SK-N-SH treated with all-trans-retinoic acid at 6 μM for 48 hours (cell line): ENCODE data around the gene OR9Q1.

Experiments
- ATAC-seq: fragments of 200-7000 bp; cut with Tn5 transposase; 3 replicates; pipeline ENCODE4 v1.9.1; 2020; ENCODE audit warnings: mild to moderate bottlenecking, moderate library complexity
- BACH2 ChIP-seq: fragments of 250-450 bp; sonication (Bioruptor Pico); IDR thresholded peaks from 2 replicates; pipeline ENCODE4 v1.9.0; 2021; ENCODE audit warnings: mild to moderate bottlenecking, borderline replicate concordance
- CSDC2 ChIP-seq: fragments of 250-450 bp; sonication (Bioruptor Pico); IDR thresholded peaks from 2 replicates; pipeline ENCODE4 v1.5.0; 2020; ENCODE audit warnings: mild to moderate bottlenecking, moderate library complexity
- ESRRG ChIP-seq: fragments of 250-450 bp; sonication (Bioruptor Pico); IDR thresholded peaks from 2 replicates; pipeline ENCODE4 v1.6.1; 2021; ENCODE audit warnings: mild to moderate bottlenecking
- GLIS3 ChIP-seq: fragments of 250-450 bp; sonication (Bioruptor Pico); IDR thresholded peaks from 2 replicates; pipeline ENCODE4 v1.5.0; 2020; ENCODE audit warnings: mild to moderate bottlenecking, moderate library complexity
- ISL1 ChIP-seq: fragments of 250-450 bp; sonication (Bioruptor Pico); IDR thresholded peaks from 2 replicates; pipeline ENCODE4 v2.1.2; 2022; ENCODE audit warnings: mild to moderate bottlenecking, moderate library complexity
- OSR1 ChIP-seq: fragments of 250-450 bp; sonication (Bioruptor Pico); IDR thresholded peaks from 2 replicates; pipeline ENCODE4 v1.8.0; 2022; ENCODE audit warnings: moderate library complexity, mild to moderate bottlenecking, inconsistent platforms
- POU6F1 ChIP-seq: fragments of 250-450 bp; sonication (Bioruptor Pico); IDR thresholded peaks from 2 replicates; pipeline ENCODE4 v1.8.0; 2021; ENCODE audit warnings: low read depth, mild to moderate bottlenecking, moderate library complexity, borderline replicate concordance
- PPARA ChIP-seq: fragments of 250-450 bp; sonication (Bioruptor Pico); IDR thresholded peaks from 2 replicates; pipeline ENCODE4 v1.5.0; 2020; ENCODE audit warnings: mild to moderate bottlenecking, borderline replicate concordance
- RARB ChIP-seq: fragments of 250-450 bp; sonication (Bioruptor Pico); IDR thresholded peaks from 2 replicates; pipeline ENCODE4 v1.8.0; 2021; ENCODE audit warnings: mild to moderate bottlenecking, moderate library complexity
- SNAI2 ChIP-seq: fragments of 250-450 bp; sonication (Bioruptor Pico); IDR thresholded peaks from 2 replicates; pipeline ENCODE4 v1.5.0; 2020; ENCODE audit warnings: mild to moderate bottlenecking, moderate library complexity
- TCF4 ChIP-seq: fragments of 250-450 bp; sonication (Bioruptor Pico); IDR thresholded peaks from 2 replicates; pipeline ENCODE4 v1.8.0; 2021; ENCODE audit warnings: mild to moderate bottlenecking, moderate library complexity, borderline replicate concordance
- TOX ChIP-seq: fragments of 250-450 bp; sonication (Bioruptor Pico); IDR thresholded peaks from 2 replicates; pipeline ENCODE4 v1.8.0; 2021; ENCODE audit warnings: mild to moderate bottlenecking, moderate library complexity, borderline replicate concordance
- TSHZ2 ChIP-seq: fragments of 250-450 bp; sonication (Bioruptor Pico); IDR thresholded peaks from 2 replicates; pipeline ENCODE4 v1.5.0; 2020; ENCODE audit warnings: mild to moderate bottlenecking, moderate library complexity
- ZC3H10 ChIP-seq: fragments of 250-450 bp; sonication (Bioruptor Pico); IDR thresholded peaks from 2 replicates; pipeline ENCODE4 v1.5.1; 2021; ENCODE audit warnings: mild to moderate bottlenecking, moderate library complexity
- ZFP3 ChIP-seq: fragments of 250-450 bp; sonication (Bioruptor Pico); IDR thresholded peaks from 2 replicates; pipeline ENCODE4 v1.5.0; 2020; ENCODE audit warnings: mild to moderate bottlenecking, moderate library complexity
- ZNF565 ChIP-seq: fragments of 450-650 bp; formaldehyde crosslinking; conservative IDR thresholded peaks from 2 replicates; pipeline ENCODE4 v1.5.0; 2020; ENCODE audit warnings: low read depth, mild to moderate bottlenecking, moderate library complexity
- ZNF8 ChIP-seq: fragments of 450-650 bp; formaldehyde crosslinking; IDR thresholded peaks from 2 replicates; pipeline ENCODE4 v1.5.0; 2020; ENCODE audit warnings: mild to moderate bottlenecking, moderate library complexity
- TF ChIP-seq, protein P1 (sequence below): fragments of 250-450 bp; sonication (Bioruptor Pico); IDR thresholded peaks from 2 replicates; pipeline ENCODE4 v1.5.1; 2020; ENCODE audit warnings: low read depth, mild to moderate bottlenecking, moderate library complexity

Gene OR9Q1

DNA sequence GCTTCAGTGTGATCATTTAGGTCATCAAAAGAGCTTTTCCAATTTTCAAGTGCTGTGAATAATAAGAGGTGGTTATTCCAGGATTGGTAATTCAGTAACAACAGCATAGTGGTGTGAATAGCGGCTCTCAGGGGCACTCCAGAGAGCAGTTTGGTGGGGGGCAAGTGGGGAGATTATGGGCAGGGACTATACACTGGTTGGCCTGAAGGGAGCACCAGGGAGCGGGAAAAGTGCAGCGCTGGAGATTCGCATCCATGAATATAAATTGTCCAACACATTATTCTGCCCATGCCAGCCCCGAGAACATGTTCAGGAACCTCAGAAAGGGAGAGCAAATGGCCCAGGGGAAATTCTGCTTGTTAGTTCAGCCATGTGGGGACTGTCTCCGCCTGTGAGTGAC is 45.0 kb downstream of the OR9Q1 start:
- peak; percentile 82 for ATAC-seq
- TF ChIP-seq SNAI2 (CRISPR knock-in tag) (no peak), TCF4 (CRISPR knock-in tag) (no peak), ZC3H10 (CRISPR knock-in tag) (no peak), ZNF8 (CRISPR knock-in tag) (no peak), POU6F1 (CRISPR knock-in tag) (no peak), PPARA (CRISPR knock-in tag) (no peak), TSHZ2 (no peak), RARB (CRISPR knock-in tag) (no peak)

DNA sequence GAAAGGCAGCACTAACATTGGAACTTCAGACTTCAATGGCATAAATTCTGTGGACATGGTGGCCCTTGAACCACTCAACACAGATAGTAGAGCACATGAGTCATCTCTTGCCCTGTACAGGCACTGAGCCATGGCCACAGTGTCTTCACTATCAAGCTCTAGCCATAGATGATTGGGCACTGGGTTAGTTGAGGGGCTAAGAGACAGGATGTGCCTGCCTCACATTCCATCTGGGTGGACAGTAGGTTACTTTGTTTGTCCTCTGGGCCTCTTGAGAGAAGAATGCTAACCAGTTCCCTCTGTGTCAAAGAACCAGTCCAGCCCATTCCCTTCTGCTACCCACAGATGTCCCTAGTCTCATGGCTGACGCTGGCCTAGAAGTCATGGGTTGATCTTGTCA is 46.9 kb downstream of the OR9Q1 start:
- no peak for ATAC-seq

GRCh38 chr11:58075781-58076180 is 52.1 kb downstream of the OR9Q1 start:
- no peak for ATAC-seq
- TF ChIP-seq TOX (CRISPR knock-in tag) (no peak), SNAI2 (CRISPR knock-in tag) (no peak), GLIS3 (CRISPR knock-in tag) (no peak), ISL1 (CRISPR knock-in tag) (no peak), ZNF565 (CRISPR knock-in tag) (no peak), TCF4 (CRISPR knock-in tag) (no peak), RARB (CRISPR knock-in tag) (no peak), ZFP3 (CRISPR knock-in tag) (no peak), POU6F1 (CRISPR knock-in tag) (no peak), ESRRG (CRISPR knock-in tag) (no peak), TSHZ2 (no peak), CSDC2 (no peak), OSR1 (CRISPR knock-in tag) (no peak)
- TF ChIP-seq, protein P1, sequence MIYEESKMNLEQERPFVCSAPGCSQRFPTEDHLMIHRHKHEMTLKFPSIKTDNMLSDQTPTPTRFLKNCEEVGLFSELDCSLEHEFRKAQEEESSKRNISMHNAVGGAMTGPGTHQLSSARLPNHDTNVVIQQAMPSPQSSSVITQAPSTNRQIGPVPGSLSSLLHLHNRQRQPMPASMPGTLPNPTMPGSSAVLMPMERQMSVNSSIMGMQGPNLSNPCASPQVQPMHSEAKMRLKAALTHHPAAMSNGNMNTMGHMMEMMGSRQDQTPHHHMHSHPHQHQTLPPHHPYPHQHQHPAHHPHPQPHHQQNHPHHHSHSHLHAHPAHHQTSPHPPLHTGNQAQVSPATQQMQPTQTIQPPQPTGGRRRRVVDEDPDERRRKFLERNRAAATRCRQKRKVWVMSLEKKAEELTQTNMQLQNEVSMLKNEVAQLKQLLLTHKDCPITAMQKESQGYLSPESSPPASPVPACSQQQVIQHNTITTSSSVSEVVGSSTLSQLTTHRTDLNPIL (CRISPR knock-in tag): no peak

More for the DNA sequence above, 46.9 kb downstream of the OR9Q1 start:
- TF ChIP-seq GLIS3 (CRISPR knock-in tag) (no peak), TSHZ2 (no peak), ZC3H10 (CRISPR knock-in tag) (no peak), ISL1 (CRISPR knock-in tag) (no peak), SNAI2 (CRISPR knock-in tag) (no peak), BACH2 (CRISPR knock-in tag) (no peak), CSDC2 (no peak)
